DND-41 (cell line): ENCODE data around the gene ITGAE.

ENCODE experiments used
- EZH2 ChIP-seq: IDR thresholded peaks from 3 replicates; pipeline ENCODE4 v1.6.1; 2012; ENCODE audit warnings: borderline replicate concordance, low read depth, mild to moderate bottlenecking, moderate library complexity, low read length, inconsistent platforms; ENCODE audit not compliant: severe bottlenecking
- TF ChIP-seq, protein P1 (sequence below): IDR thresholded peaks from 2 replicates; pipeline ENCODE4 v1.5.1; 2012; ENCODE audit warnings: borderline replicate concordance, low read length, moderate library complexity, mild to moderate bottlenecking; ENCODE audit not compliant: poor library complexity, severe bottlenecking; ENCODE audit errors: extremely low read depth

DNA sequence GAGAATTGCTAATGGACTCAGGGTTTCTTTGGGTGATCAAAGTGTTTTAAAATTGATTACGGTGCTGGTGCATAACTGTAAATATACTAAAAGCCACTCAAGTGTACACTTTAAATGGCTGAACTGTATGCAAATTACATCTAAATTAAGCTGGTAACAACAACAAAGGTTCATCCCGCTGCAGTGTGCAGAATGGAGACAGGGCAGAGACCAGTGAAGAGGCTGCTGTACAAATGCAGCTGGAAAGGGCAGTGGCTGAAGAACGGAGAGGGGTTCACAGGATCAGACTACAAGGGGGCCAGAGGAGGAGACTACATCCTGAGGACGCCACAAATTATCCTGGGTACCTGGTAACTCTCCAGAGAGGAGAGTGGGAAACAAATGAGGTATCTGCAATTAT lies 9.0 kb upstream of the ITGAE start:
- TF ChIP-seq, protein P1, sequence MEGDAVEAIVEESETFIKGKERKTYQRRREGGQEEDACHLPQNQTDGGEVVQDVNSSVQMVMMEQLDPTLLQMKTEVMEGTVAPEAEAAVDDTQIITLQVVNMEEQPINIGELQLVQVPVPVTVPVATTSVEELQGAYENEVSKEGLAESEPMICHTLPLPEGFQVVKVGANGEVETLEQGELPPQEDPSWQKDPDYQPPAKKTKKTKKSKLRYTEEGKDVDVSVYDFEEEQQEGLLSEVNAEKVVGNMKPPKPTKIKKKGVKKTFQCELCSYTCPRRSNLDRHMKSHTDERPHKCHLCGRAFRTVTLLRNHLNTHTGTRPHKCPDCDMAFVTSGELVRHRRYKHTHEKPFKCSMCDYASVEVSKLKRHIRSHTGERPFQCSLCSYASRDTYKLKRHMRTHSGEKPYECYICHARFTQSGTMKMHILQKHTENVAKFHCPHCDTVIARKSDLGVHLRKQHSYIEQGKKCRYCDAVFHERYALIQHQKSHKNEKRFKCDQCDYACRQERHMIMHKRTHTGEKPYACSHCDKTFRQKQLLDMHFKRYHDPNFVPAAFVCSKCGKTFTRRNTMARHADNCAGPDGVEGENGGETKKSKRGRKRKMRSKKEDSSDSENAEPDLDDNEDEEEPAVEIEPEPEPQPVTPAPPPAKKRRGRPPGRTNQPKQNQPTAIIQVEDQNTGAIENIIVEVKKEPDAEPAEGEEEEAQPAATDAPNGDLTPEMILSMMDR, result no peak
- TF ChIP-seq EZH2, result no peak
